PC-3 (cell line): ENCODE results near the gene FNBP1L.

Experiments used
- EZH2phosphoT487 ChIP-seq: fragments of 300-600 bp; sonication (generic); IDR thresholded peaks from 2 replicates; pipeline ENCODE4 v1.6.1; 2018; ENCODE audit warnings: mild to moderate bottlenecking, antibody characterized with exemption, low read length, borderline replicate concordance
- TF ChIP-seq, protein P1 (sequence below): fragments of 300-600 bp; sonication (generic); conservative IDR thresholded peaks from 2 replicates; pipeline ENCODE4 v1.5.1; 2017; ENCODE audit warnings: antibody characterized with exemption, low read depth, mild to moderate bottlenecking, low read length

GRCh38 chr1:93414749-93415148 is 33.2 kb upstream of the FNBP1L start:
- TF ChIP-seq, protein P1, sequence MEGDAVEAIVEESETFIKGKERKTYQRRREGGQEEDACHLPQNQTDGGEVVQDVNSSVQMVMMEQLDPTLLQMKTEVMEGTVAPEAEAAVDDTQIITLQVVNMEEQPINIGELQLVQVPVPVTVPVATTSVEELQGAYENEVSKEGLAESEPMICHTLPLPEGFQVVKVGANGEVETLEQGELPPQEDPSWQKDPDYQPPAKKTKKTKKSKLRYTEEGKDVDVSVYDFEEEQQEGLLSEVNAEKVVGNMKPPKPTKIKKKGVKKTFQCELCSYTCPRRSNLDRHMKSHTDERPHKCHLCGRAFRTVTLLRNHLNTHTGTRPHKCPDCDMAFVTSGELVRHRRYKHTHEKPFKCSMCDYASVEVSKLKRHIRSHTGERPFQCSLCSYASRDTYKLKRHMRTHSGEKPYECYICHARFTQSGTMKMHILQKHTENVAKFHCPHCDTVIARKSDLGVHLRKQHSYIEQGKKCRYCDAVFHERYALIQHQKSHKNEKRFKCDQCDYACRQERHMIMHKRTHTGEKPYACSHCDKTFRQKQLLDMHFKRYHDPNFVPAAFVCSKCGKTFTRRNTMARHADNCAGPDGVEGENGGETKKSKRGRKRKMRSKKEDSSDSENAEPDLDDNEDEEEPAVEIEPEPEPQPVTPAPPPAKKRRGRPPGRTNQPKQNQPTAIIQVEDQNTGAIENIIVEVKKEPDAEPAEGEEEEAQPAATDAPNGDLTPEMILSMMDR: no peak
- TF ChIP-seq EZH2phosphoT487: no peak
